GM19043 (cell line): ENCODE data around the gene COMMD10.
"Not testable (repeated sequence)": the region's sequence is repeated elsewhere in the genome, so short reads cannot be mapped to it uniquely, and the experiment has no call there.

ENCODE experiments used
- ATAC-seq: cut with Tn5 transposase; IDR thresholded peaks from one replicate; pipeline ENCODE4 v1.9.1; 2021; ENCODE audit warnings: low read depth; ENCODE audit not compliant: unreplicated experiment

COMMD10 gene

GRCh38 chr5:116084871-116085715, at the start of gene COMMD10:
COMMD10 (plus strand) TSS chr5:116085025.
- peak; percentile 77 for ATAC-seq

GRCh38 chr5:116035123-116035522, 49.7 kb upstream of the COMMD10 start:
- no peak for ATAC-seq

- no peak for ATAC-seq
Observed at GRCh38 chr5:116037236-116037822, 47.5 kb upstream of the COMMD10 start.

GRCh38 chr5:116038817-116039216, 46.0 kb upstream of the COMMD10 start:
- ATAC-seq, result peak; percentile 76

- ATAC-seq, result no peak
Observed at GRCh38 chr5:116042375-116042774, 42.5 kb upstream of the COMMD10 start.

GRCh38 chr5:116044073-116044472, 40.8 kb upstream of the COMMD10 start:
- ATAC-seq, result no peak

GRCh38 chr5:116045821-116046220, 39.0 kb upstream of the COMMD10 start:
- ATAC-seq, result no peak

- ATAC-seq, result no peak
Observed at GRCh38 chr5:116046261-116046660, 38.6 kb upstream of the COMMD10 start.

GRCh38 chr5:116046823-116047222, 38.0 kb upstream of the COMMD10 start:
- no peak for ATAC-seq

- ATAC-seq, result no peak
Observed at GRCh38 chr5:116058346-116058936, 26.4 kb upstream of the COMMD10 start.

- ATAC-seq, result no peak
Observed at GRCh38 chr5:116062352-116062751, 22.5 kb upstream of the COMMD10 start.

- ATAC-seq, result no peak
Observed at GRCh38 chr5:116063950-116064349, 20.9 kb upstream of the COMMD10 start.

- no peak for ATAC-seq
Observed at GRCh38 chr5:116068028-116068632, 16.7 kb upstream of the COMMD10 start.

- no peak for ATAC-seq
Observed at GRCh38 chr5:116071211-116071610, 13.6 kb upstream of the COMMD10 start.

- ATAC-seq, result no peak
Observed at GRCh38 chr5:116075191-116075831, 9.5 kb upstream of the COMMD10 start.

GRCh38 chr5:116076496-116076895, 8.3 kb upstream of the COMMD10 start:
- peak; percentile 99 for ATAC-seq

- no peak for ATAC-seq
Observed at GRCh38 chr5:116078199-116078598, 6.6 kb upstream of the COMMD10 start.

GRCh38 chr5:116084287-116084691, 536 bp upstream of the COMMD10 start:
- ATAC-seq, result peak; percentile 44

GRCh38 chr5:116086309-116086708, 1.5 kb downstream of the COMMD10 start:
- not testable (repeated sequence) for ATAC-seq

- no peak for ATAC-seq
Observed at GRCh38 chr5:116088062-116088461, 3.2 kb downstream of the COMMD10 start.

- no peak for ATAC-seq
Observed at GRCh38 chr5:116090302-116090701, 5.5 kb downstream of the COMMD10 start.
